ENCODE results near the gene PAM. TPM values are rescaled to one million over a fixed set of nuclear protein-coding genes. Genes with fewer than 3 reads are reported as not detected.

PAM gene
- total RNA-seq, 1 experiment from 2014 or later = 60.3 TPM

DNA sequence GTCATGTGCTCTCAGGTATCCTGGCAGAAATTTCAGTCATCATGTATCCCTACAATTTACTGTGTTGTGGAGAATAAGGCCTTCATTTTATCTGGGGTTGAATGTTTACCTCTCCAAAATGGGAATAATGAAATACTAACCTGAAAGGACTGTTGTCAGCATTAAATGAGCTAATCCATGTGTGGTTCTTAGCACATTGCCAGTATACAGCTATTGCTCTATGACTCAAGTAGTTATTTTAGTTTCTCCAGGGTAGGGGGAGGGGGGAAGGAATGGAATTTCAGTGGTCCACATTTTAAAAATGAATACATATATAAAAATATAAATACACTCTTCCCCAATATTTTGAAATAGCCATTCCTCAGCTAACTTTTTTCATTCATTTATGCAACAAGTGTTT lies 3.5 kb downstream of the PAM start:
- peak; percentile 42 for DNase-seq (ENCODE audit: unreplicated experiment)
- H3K27me3 Mint-ChIP-seq (ENCODE audit: insufficient read depth, unreplicated experiment) = no peaks in the 10 kb centered on the region
- ChIA-PET POLR2A (interaction anchor here (0.6 to 5.3 kb wide), 6 partner anchors 10 to 466 kb away, joined by 3 to 43 read pairs (median 3); partner anchors contain the start of genes GIN1 and PPIP5K2), CTCF (interaction anchor here (0.6 to 5.2 kb wide), 8 partner anchors 10 to 281 kb away, joined by 3 to 24 read pairs (median 4); no protein-coding TSS in a partner anchor)
- no TSS peak for BruUV-seq (replicated peaks)
- TF ChIP-seq, protein P1, sequence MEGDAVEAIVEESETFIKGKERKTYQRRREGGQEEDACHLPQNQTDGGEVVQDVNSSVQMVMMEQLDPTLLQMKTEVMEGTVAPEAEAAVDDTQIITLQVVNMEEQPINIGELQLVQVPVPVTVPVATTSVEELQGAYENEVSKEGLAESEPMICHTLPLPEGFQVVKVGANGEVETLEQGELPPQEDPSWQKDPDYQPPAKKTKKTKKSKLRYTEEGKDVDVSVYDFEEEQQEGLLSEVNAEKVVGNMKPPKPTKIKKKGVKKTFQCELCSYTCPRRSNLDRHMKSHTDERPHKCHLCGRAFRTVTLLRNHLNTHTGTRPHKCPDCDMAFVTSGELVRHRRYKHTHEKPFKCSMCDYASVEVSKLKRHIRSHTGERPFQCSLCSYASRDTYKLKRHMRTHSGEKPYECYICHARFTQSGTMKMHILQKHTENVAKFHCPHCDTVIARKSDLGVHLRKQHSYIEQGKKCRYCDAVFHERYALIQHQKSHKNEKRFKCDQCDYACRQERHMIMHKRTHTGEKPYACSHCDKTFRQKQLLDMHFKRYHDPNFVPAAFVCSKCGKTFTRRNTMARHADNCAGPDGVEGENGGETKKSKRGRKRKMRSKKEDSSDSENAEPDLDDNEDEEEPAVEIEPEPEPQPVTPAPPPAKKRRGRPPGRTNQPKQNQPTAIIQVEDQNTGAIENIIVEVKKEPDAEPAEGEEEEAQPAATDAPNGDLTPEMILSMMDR (IDR thresholded peaks at IDR 0.05; ENCODE audit: unreplicated experiment) = no peak
- intact Hi-C loops (cut with micrococcal nuclease) = no loop called here
- peaks cover 47% of the 10 kb centered on the region for H3K4me1 Mint-ChIP-seq (ENCODE audit: insufficient read depth, unreplicated experiment)
- H3K4me3 Mint-ChIP-seq (ENCODE audit: unreplicated experiment) = no peak overlapping the region
- no peaks in the 10 kb centered on the region for H3K36me3 Mint-ChIP-seq (ENCODE audit: insufficient read depth, unreplicated experiment)
- H3K9me3 Mint-ChIP-seq (ENCODE audit: unreplicated experiment) = no peaks in the 10 kb centered on the region
- no peak overlapping the region for H3K27ac Mint-ChIP-seq (ENCODE audit: low read depth, unreplicated experiment)

- Mint-ChIP-seq H3K27me3 (ENCODE audit: insufficient read depth, unreplicated experiment) (no peaks in the 10 kb centered on the region), H3K27ac (ENCODE audit: low read depth, unreplicated experiment) (no peak overlapping the region), H3K36me3 (ENCODE audit: insufficient read depth, unreplicated experiment) (no peaks in the 10 kb centered on the region), H3K4me1 (ENCODE audit: insufficient read depth, unreplicated experiment) (peaks cover 51% of the 10 kb centered on the region), H3K9me3 (ENCODE audit: unreplicated experiment) (no peaks in the 10 kb centered on the region), H3K4me3 (ENCODE audit: unreplicated experiment) (no peak overlapping the region)
- intact Hi-C loops (cut with micrococcal nuclease) = no loop called here
- no TSS peak for BruUV-seq (replicated peaks)
- DNase-seq (ENCODE audit: unreplicated experiment) = peak; percentile 38
- ChIA-PET POLR2A (interaction anchor here (0.6 to 5.3 kb wide), 6 partner anchors 12 to 368 kb away, joined by 3 to 43 read pairs (median 5); partner anchors contain the start of genes GIN1 and PPIP5K2), CTCF (interaction anchor here (0.5 to 5.2 kb wide), 5 partner anchors 22 to 869 kb away, joined by 3 to 24 read pairs (median 4); no protein-coding TSS in a partner anchor)
- TF ChIP-seq, protein P1 (IDR thresholded peaks at IDR 0.05; ENCODE audit: unreplicated experiment) = no peak
Measured at GRCh38 chr5:102759289-102759688, 4.2 kb downstream of the PAM start.

GRCh38 chr5:102759700-102760099 lies 4.6 kb downstream of the PAM start:
- H3K9me3 Mint-ChIP-seq (ENCODE audit: unreplicated experiment) = no peaks in the 10 kb centered on the region
- no peak for DNase-seq (ENCODE audit: unreplicated experiment)
- peaks cover 51% of the 10 kb centered on the region for H3K4me1 Mint-ChIP-seq (ENCODE audit: insufficient read depth, unreplicated experiment)
- H3K27ac Mint-ChIP-seq (ENCODE audit: low read depth, unreplicated experiment) = no peak overlapping the region
- H3K36me3 Mint-ChIP-seq (ENCODE audit: insufficient read depth, unreplicated experiment) = no peaks in the 10 kb centered on the region
- no TSS peak for BruUV-seq (replicated peaks)
- POLR2A ChIA-PET = interaction anchor here (0.9 to 5.3 kb wide), 5 partner anchors 12 to 360 kb away, joined by 4 to 43 read pairs (median 7); partner anchors contain the start of genes GIN1 and PPIP5K2
- H3K27me3 Mint-ChIP-seq (ENCODE audit: insufficient read depth, unreplicated experiment) = no peaks in the 10 kb centered on the region
- intact Hi-C loops (cut with micrococcal nuclease) = no loop called here
- no peak overlapping the region for H3K4me3 Mint-ChIP-seq (ENCODE audit: unreplicated experiment)
- TF ChIP-seq, protein P1 (IDR thresholded peaks at IDR 0.05; ENCODE audit: unreplicated experiment) = no peak
- CTCF ChIA-PET = interaction anchor here (0.5 to 1.6 kb wide), 3 partner anchors 54 to 869 kb away, joined by 3 to 4 read pairs (median 3); no protein-coding TSS in a partner anchor

- POLR2A ChIA-PET = interaction anchor here (0.8 to 2.6 kb wide), 7 partner anchors 11 to 359 kb away, joined by 3 to 11 read pairs (median 5); partner anchors contain the start of genes GIN1 and PPIP5K2
- BruUV-seq (replicated peaks) = no TSS peak
Measured at GRCh38 chr5:102760815-102761214, 5.7 kb downstream of the PAM start.

More at GRCh38 chr5:102760815-102761214, 5.7 kb downstream of the PAM start:
- intact Hi-C loops (cut with micrococcal nuclease) = no loop called here
- CTCF ChIA-PET = interaction anchor here (0.6 to 1.7 kb wide), 8 partner anchors 11 to 188 kb away, joined by 3 to 4 read pairs (median 4); no protein-coding TSS in a partner anchor
- peaks cover 51% of the 10 kb centered on the region for H3K4me1 Mint-ChIP-seq (ENCODE audit: insufficient read depth, unreplicated experiment)
- peak overlapping the region; percentile 17 for H3K27ac Mint-ChIP-seq (ENCODE audit: low read depth, unreplicated experiment)
- DNase-seq (ENCODE audit: unreplicated experiment) = no peak
- H3K9me3 Mint-ChIP-seq (ENCODE audit: unreplicated experiment) = no peaks in the 10 kb centered on the region
- peak overlapping the region; percentile 31 for H3K4me3 Mint-ChIP-seq (ENCODE audit: unreplicated experiment)
- no peaks in the 10 kb centered on the region for H3K36me3 Mint-ChIP-seq (ENCODE audit: insufficient read depth, unreplicated experiment)
- no peaks in the 10 kb centered on the region for H3K27me3 Mint-ChIP-seq (ENCODE audit: insufficient read depth, unreplicated experiment)
- TF ChIP-seq, protein P1 (IDR thresholded peaks at IDR 0.05; ENCODE audit: unreplicated experiment) = no peak
